Esophagus squamous epithelium (tissue), 5 donors: ENCODE data around the gene MAGED2. TPM values are rescaled to one million over a fixed set of nuclear protein-coding genes. Genes with fewer than 3 reads are reported as not detected.
"Not testable (repeated sequence)": the region's sequence is repeated elsewhere in the genome, so short reads cannot be mapped to it uniquely, and the experiment has no call there.

Source experiments
- DNase-seq: peaks from one replicate; lab custom pipeline; 2025; lab: John Stamatoyannopoulos, UW
- H3K27ac ChIP-seq, 4 donors: fragments of 200-600 bp; sonication (generic); one replicate each; pipeline ENCODE4 v1.5.1; 2016 to 2019; ENCODE audit warnings: mild to moderate bottlenecking in 1 of 4
- H3K27me3 ChIP-seq, 4 donors: fragments of 200-600 bp; sonication (generic); 1 replicate in 3 of 4; 2 replicates in 1 of 4; pipeline versions ENCODE4 v1.5.1 to v1.6.0; 2017 to 2021; ENCODE audit warnings: antibody characterized with exemption in 1 of 4
- H3K36me3 ChIP-seq, 3 donors: fragments of 200-600 bp; sonication (generic); one replicate each; pipeline ENCODE4 v1.5.1; 2016 to 2019
- H3K4me1 ChIP-seq, 3 donors: fragments of 200-600 bp; sonication (generic); one replicate each; pipeline ENCODE4 v1.5.1; 2017 to 2019
- H3K4me3 ChIP-seq, 4 donors: fragments of 200-600 bp; sonication (generic); 1 replicate in 3 of 4; 2 replicates in 1 of 4; pipeline ENCODE4 v1.5.1; 2016 to 2019; ENCODE audit warnings: mild to moderate bottlenecking in 2 of 4, moderate library complexity in 1 of 4
- H3K9me3 ChIP-seq, 3 donors: fragments of 200-600 bp; sonication (generic); one replicate each; pipeline ENCODE4 v1.5.1; 2016 to 2019
- CTCF ChIP-seq, 6 experiments: fragments of 450-650 bp in 4 of 6; fragments of 200-600 bp in 2 of 6; sonication (generic) in 2 of 6; IDR thresholded peaks; one replicate each; pipeline ENCODE4 v1.5.1; 2016 to 2019; ENCODE audit warnings: antibody characterized with exemption in 6 of 6, mild to moderate bottlenecking in 4 of 6, moderate library complexity in 4 of 6
- POLR2A ChIP-seq, 4 donors: fragments of 450-650 bp; IDR thresholded peaks; one replicate each; pipeline ENCODE4 v1.6.1; 2017; ENCODE audit warnings: antibody characterized with exemption in 4 of 4, mild to moderate bottlenecking in 4 of 4, moderate library complexity in 3 of 4
- WGBS, 2 donors: methylation state at CpG; one replicate each; pipeline ENCODE4 v1.1.5; 2018; 5-methylcytosine and 5-hydroxymethylcytosine counted together
- intact Hi-C: fragments of 100-400 bp; cut with DNase I; formaldehyde crosslinking; loops from one replicate; pipeline ENCODE4 v1.15.0; 2022
- total RNA-seq, 4 donors: library from RNA; depleted of rRNA; stranded (reverse); fragments of >200 nt; gene quantifications; one replicate each; pipeline ENCODE4 v1.1.0, GENCODE V29; 2016
- donor health status: DM: yes; HTN: yes; CAD: no.

MAGED2 gene
- total RNA-seq, 4 donors from 2014 or later, result 36.3 to 88.3 (median 65.8) TPM

- no peak for TF ChIP-seq POLR2A (IDR thresholded peaks at IDR 0.05)
- no peaks in the 10 kb centered on the region for H3K9me3 ChIP-seq
- no peaks in the 10 kb centered on the region for H3K36me3 ChIP-seq
- no peaks in the 10 kb centered on the region for H3K4me1 ChIP-seq
- H3K4me3 ChIP-seq, result no peak overlapping the region
- no peak for DNase-seq
- 33 to 43% methylated on average over 4 of the region's 4 CpGs for WGBS, 2 donors
- H3K27ac ChIP-seq, result no peak overlapping the region
- no peaks in the 10 kb centered on the region for H3K27me3 ChIP-seq
- intact Hi-C loops, result no loop called here
Observed at GRCh38 chrX:54785901-54786300, 21.6 kb upstream of the MAGED2 start.

GRCh38 chrX:54786967-54787366, 20.6 kb upstream of the MAGED2 start:
- H3K27ac ChIP-seq, result no peak overlapping the region
- no peaks in the 10 kb centered on the region for H3K36me3 ChIP-seq
- H3K9me3 ChIP-seq, result no peaks in the 10 kb centered on the region
- H3K27me3 ChIP-seq, result no peaks in the 10 kb centered on the region
- no peak overlapping the region for H3K4me3 ChIP-seq
- WGBS, 2 donors, result 80 to 83% methylated on average over 1 of the region's 2 CpGs
- H3K4me1 ChIP-seq, result no peaks in the 10 kb centered on the region
- TF ChIP-seq POLR2A (IDR thresholded peaks at IDR 0.05) (no peak), CTCF (IDR thresholded peaks at IDR 0.05) (peak in 4 of 6 experiments; percentile 14 to 51 (median 20))
- intact Hi-C loops, result no loop called here
- DNase-seq, result no peak

GRCh38 chrX:54788446-54788845, 19.1 kb upstream of the MAGED2 start:
- DNase-seq, result no peak
- WGBS, 2 donors, result 86 to 100% methylated on average over 1 to 4 of the region's 9 CpGs
- Histone ChIP-seq H3K4me1 (no peaks in the 10 kb centered on the region), H3K27ac (no peak overlapping the region), H3K9me3 (no peaks in the 10 kb centered on the region), H3K27me3 (peaks cover 0 to 5% (median 0%) of the 10 kb centered on the region in 4 donors), H3K4me3 (no peak overlapping the region), H3K36me3 (no peaks in the 10 kb centered on the region)
- TF ChIP-seq POLR2A (IDR thresholded peaks at IDR 0.05) (no peak), CTCF (IDR thresholded peaks at IDR 0.05) (no peak)
- intact Hi-C loops, result no loop called here

GRCh38 chrX:54789405-54789804, 18.1 kb upstream of the MAGED2 start:
- 47 to 80% methylated on average over 1 to 4 of the region's 5 CpGs for WGBS, 2 donors
- DNase-seq, H3K4me1 ChIP-seq, H3K9me3 ChIP-seq, H3K36me3 ChIP-seq, H3K27ac ChIP-seq, H3K27me3 ChIP-seq, intact Hi-C loops, H3K4me3 ChIP-seq: not testable (repeated sequence)

GRCh38 chrX:54794028-54794427, 13.5 kb upstream of the MAGED2 start:
- DNase-seq, result no peak
- H3K27me3 ChIP-seq, result peaks cover 0 to 5% (median 0%) of the 10 kb centered on the region in 4 donors
- no peak overlapping the region for H3K27ac ChIP-seq
- H3K4me3 ChIP-seq, result no peak overlapping the region
- intact Hi-C loops, result no loop called here
- H3K4me1 ChIP-seq, result no peaks in the 10 kb centered on the region
- 13% methylated on average over 1 of the region's 1 CpG; no CpG with 5 or more reads in 1 of the 2 donors for WGBS, 2 donors
- TF ChIP-seq CTCF (IDR thresholded peaks at IDR 0.05), result no peak
- TF ChIP-seq POLR2A (IDR thresholded peaks at IDR 0.05), result no peak
- H3K36me3 ChIP-seq, result no peaks in the 10 kb centered on the region
- no peaks in the 10 kb centered on the region for H3K9me3 ChIP-seq

- peaks cover 0 to 5% (median 0%) of the 10 kb centered on the region in 4 donors for H3K27me3 ChIP-seq
- H3K27ac ChIP-seq, result no peak overlapping the region
- H3K4me3 ChIP-seq, result no peak overlapping the region
- TF ChIP-seq POLR2A (IDR thresholded peaks at IDR 0.05), result no peak
- no peaks in the 10 kb centered on the region for H3K36me3 ChIP-seq
- H3K4me1 ChIP-seq, result no peaks in the 10 kb centered on the region
- DNase-seq, result no peak
- WGBS, 2 donors, result 68 to 93% methylated on average over 4 of the region's 4 CpGs
- no peaks in the 10 kb centered on the region for H3K9me3 ChIP-seq
- intact Hi-C loops, result no loop called here
Observed at GRCh38 chrX:54794795-54795194, 12.8 kb upstream of the MAGED2 start.

GRCh38 chrX:54798137-54798536, 9.4 kb upstream of the MAGED2 start, which contains the start of gene ITIH6:
Gene ITIH6, minus strand, starts transcription at chrX:54798255. Its CDS starts 45 bp downstream, at chrX:54798210.
- no peaks in the 10 kb centered on the region for H3K36me3 ChIP-seq
- DNase-seq, result no peak
- TF ChIP-seq CTCF (IDR thresholded peaks at IDR 0.05) (no peak), POLR2A (IDR thresholded peaks at IDR 0.05) (no peak)
- no peak within 1 kb of the TSS for H3K4me3 ChIP-seq
- no peaks in the 10 kb centered on the region for H3K27me3 ChIP-seq
- H3K4me1 ChIP-seq, result no peaks in the 10 kb centered on the region
- H3K9me3 ChIP-seq, result no peaks in the 10 kb centered on the region
- H3K27ac ChIP-seq, result no peak within 1 kb of the TSS
- WGBS, 2 donors, result 67 to 83% methylated on average over 1 to 2 of the region's 2 CpGs
- intact Hi-C loops, result no loop called here
